ENCODE data around the gene SPPL2C. TPM values are rescaled to one million over a fixed set of nuclear protein-coding genes. Genes with fewer than 3 reads are reported as not detected.

SPPL2C gene
- total and polyA plus RNA-seq, 2 of the 8 experiments (the other 6 are each of a cell fraction or from before 2014, with no cell fraction given) = not detected

DNA sequence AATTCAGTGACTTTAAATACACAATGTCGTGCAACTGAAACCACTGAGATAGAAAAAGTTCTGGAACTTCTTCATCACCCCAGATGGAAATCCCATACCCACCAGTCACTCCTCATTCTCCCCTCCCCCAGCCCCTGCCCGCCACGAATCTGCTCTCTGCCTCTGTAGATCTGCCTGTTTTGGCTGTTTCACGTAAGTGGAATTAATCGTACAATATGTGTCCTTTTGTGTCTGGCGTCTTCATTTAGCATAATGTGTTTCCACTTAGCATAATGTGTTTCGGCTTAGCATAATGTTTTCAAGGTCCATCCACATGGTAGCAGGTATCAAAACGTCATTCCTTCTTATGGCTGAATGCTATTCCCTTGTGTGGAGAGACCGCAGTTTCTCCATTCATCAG lies 3.5 kb upstream of the SPPL2C start:
- no peak overlapping the region for H3K56ac ChIP-seq (replicated peaks; ENCODE audit: insufficient read length, low read depth, low read length)
- H2BK12ac ChIP-seq (ENCODE audit: low read depth, low read length) = no peak overlapping the region
- H4K91ac ChIP-seq (replicated peaks; ENCODE audit: insufficient read length, low read length) = no peak overlapping the region
- WGBS, 2 experiments (ENCODE audit: extremely low coverage in 1 of 2, insufficient coverage in 1 of 2, insufficient read length in 1 of 2, insufficient replicate concordance in 2 of 2, low coverage in 1 of 2, low lambda C conversion rate in 2 of 2, missing lambda C conversion rate in 1 of 2) = 87% methylated on average over 9 of the region's 9 CpGs; no CpG with 5 or more reads in 1 of the 2 experiments
- no peak overlapping the region for H3K9ac ChIP-seq (replicated peaks in 1 of 4; ENCODE audit: extremely low read depth in 1 of 4, low read depth in 3 of 4, low read length in 3 of 4)
- H3K36me3 ChIP-seq (ENCODE audit: control insufficient read depth in 2 of 4, insufficient read depth in 4 of 4, low read length in 3 of 4) = no peaks in the 10 kb centered on the region
- no peak overlapping the region for H2BK15ac ChIP-seq (ENCODE audit: low read length)
- H2BK120ac ChIP-seq (replicated peaks; ENCODE audit: low read depth, low read length) = no peak overlapping the region
- no peaks in the 10 kb centered on the region for H3K79me1 ChIP-seq (ENCODE audit: low read depth, low read length)
- H3K23me2 ChIP-seq (ENCODE audit: low read depth, low read length) = no peaks in the 10 kb centered on the region
- H2AK5ac ChIP-seq (ENCODE audit: low read depth, low read length) = no peak overlapping the region
- no peaks in the 10 kb centered on the region for H3K79me2 ChIP-seq (ENCODE audit: control insufficient read depth in 1 of 2, insufficient read depth in 2 of 2, low read length in 2 of 2)
- H3K4me1 ChIP-seq (replicated peaks in 1 of 4; ENCODE audit: control insufficient read depth in 3 of 4, insufficient read depth in 4 of 4, low read length in 3 of 4) = peaks cover 0 to 2% (median under 1%) of the 10 kb centered on the region in 4 experiments; a peak in 2 of 7 replicates
- no peak overlapping the region for H3K4me3 ChIP-seq (ENCODE audit: extremely low read depth in 1 of 4, insufficient read depth in 2 of 4, low read depth in 3 of 4, low read length in 4 of 4)
- CTCF ChIA-PET (ENCODE audit: partially characterized antibody) = interaction anchor here (1.0 to 11.9 kb wide), 8 partner anchors 9 to 193 kb away, joined by 3 to 137 read pairs (median 4); no protein-coding TSS in a partner anchor
- POLR2A ChIA-PET (ENCODE audit: partially characterized antibody) = interaction anchor here (0.9 to 1.1 kb wide), 2 partner anchors 10 to 190 kb away, joined by 3 to 4 read pairs; no protein-coding TSS in a partner anchor
- DNase-seq (ENCODE audit: low read depth in 1 of 2, low spot score in 2 of 2) = no peak
- H2AFZ ChIP-seq (ENCODE audit: low read length) = no peak overlapping the region
- H3K14ac ChIP-seq (ENCODE audit: insufficient read length) = no peak overlapping the region
- no peak for FAIRE-seq
- no peak overlapping the region for H4K5ac ChIP-seq (ENCODE audit: insufficient read length, low read depth, low read length)
- no peak overlapping the region for H2BK20ac ChIP-seq (ENCODE audit: low read length)
- no peaks in the 10 kb centered on the region for H3K27me3 ChIP-seq (replicated peaks in 1 of 4; ENCODE audit: control insufficient read depth in 3 of 4, extremely low read depth in 1 of 4, insufficient read depth in 3 of 4, low read length in 3 of 4)
- H4K8ac ChIP-seq (ENCODE audit: extremely low read depth, insufficient read depth, low read length) = no peak overlapping the region
- no peak overlapping the region for H3K27ac ChIP-seq (ENCODE audit: low read depth, low read length)
- no peak overlapping the region for H2BK5ac ChIP-seq (ENCODE audit: low read depth, low read length)
- no peak overlapping the region for H3K4me2 ChIP-seq (ENCODE audit: insufficient read depth in 1 of 2, low read depth in 2 of 2, low read length in 2 of 2)
- no peaks in the 10 kb centered on the region for H3K9me3 ChIP-seq (ENCODE audit: insufficient read depth in 2 of 2, low read depth in 1 of 2, low read length in 1 of 2)
- H3K4ac ChIP-seq (replicated peaks; ENCODE audit: insufficient read length, low read depth, low read length) = no peak overlapping the region
- H3K18ac ChIP-seq (ENCODE audit: extremely low read depth, low read length) = no peak overlapping the region
- H3K23ac ChIP-seq (ENCODE audit: insufficient read length) = no peak overlapping the region
- no peaks in the 10 kb centered on the region for H4K20me1 ChIP-seq (replicated peaks in 1 of 2; ENCODE audit: control insufficient read depth in 1 of 2, insufficient read depth in 2 of 2, low read length in 2 of 2)

Data from H1 (cell line).